ENCODE results near the gene SLCO2B1.
A peak's percentile ranks its signal among the peaks of the same experiment; 100 is the strongest.

Gene SLCO2B1

GRCh38 chr11:75238595-75239440 lies 87.9 kb downstream of the SLCO2B1 start:
- no peak for TF ChIP-seq SPI1 (IDR thresholded peaks at IDR 0.05; ENCODE audit: borderline replicate concordance, low read depth)
- no peak for TF ChIP-seq POLR2AphosphoS5 (IDR thresholded peaks at IDR 0.05; ENCODE audit: low read depth)
- TF ChIP-seq CTCF (IDR thresholded peaks at IDR 0.05; ENCODE audit: insufficient read depth, low read length) = no peak
- no peak for TF ChIP-seq GABPA (IDR thresholded peaks at IDR 0.05; ENCODE audit: low read depth)
- no peak for TF ChIP-seq REST (IDR thresholded peaks at IDR 0.05; ENCODE audit: insufficient replicate concordance, low read depth)
- no peak for DNase-seq (ENCODE audit: low read depth in 1 of 2, low spot score in 1 of 2)
- Histone ChIP-seq H3K4me3 (replicated peaks; ENCODE audit: insufficient read depth, low read length) (no peak overlapping the region), H3K27me3 (ENCODE audit: insufficient read depth, poor library complexity, severe bottlenecking) (peaks cover 36% of the 10 kb centered on the region), H3K27ac (replicated peaks) (no peak overlapping the region)

GRCh38 chr11:75239531-75240290 lies 88.8 kb downstream of the SLCO2B1 start:
- no peak overlapping the region for H3K4me3 ChIP-seq (replicated peaks; ENCODE audit: insufficient read depth, low read length)
- no peak for DNase-seq (ENCODE audit: low read depth in 1 of 2, low spot score in 1 of 2)
- peaks cover 36% of the 10 kb centered on the region for H3K27me3 ChIP-seq (ENCODE audit: insufficient read depth, poor library complexity, severe bottlenecking)
- TF ChIP-seq CTCF (IDR thresholded peaks at IDR 0.05; ENCODE audit: insufficient read depth, low read length) = no peak
- TF ChIP-seq REST (IDR thresholded peaks at IDR 0.05; ENCODE audit: insufficient replicate concordance, low read depth) = no peak
- no peak for TF ChIP-seq POLR2AphosphoS5 (IDR thresholded peaks at IDR 0.05; ENCODE audit: low read depth)
- TF ChIP-seq GABPA (IDR thresholded peaks at IDR 0.05; ENCODE audit: low read depth) = no peak
- no peak for TF ChIP-seq SPI1 (IDR thresholded peaks at IDR 0.05; ENCODE audit: borderline replicate concordance, low read depth)
- no peak overlapping the region for H3K27ac ChIP-seq (replicated peaks)

GRCh38 chr11:75240311-75241035 lies 89.6 kb downstream of the SLCO2B1 start, which contains the start of gene TPBGL:
TSS of gene TPBGL (plus strand) at chr11:75240774. CDS start at chr11:75241050, 276 bp downstream.
- H3K4me3 ChIP-seq (replicated peaks; ENCODE audit: insufficient read depth, low read length) = peak within 1 kb of the TSS; percentile 11; the same call in 1 of the 2 replicates
- no peak for DNase-seq (ENCODE audit: low read depth in 1 of 2, low spot score in 1 of 2)
- TF ChIP-seq GABPA (IDR thresholded peaks at IDR 0.05; ENCODE audit: low read depth) = no peak
- TF ChIP-seq SPI1 (IDR thresholded peaks at IDR 0.05; ENCODE audit: borderline replicate concordance, low read depth) = no peak
- no peak for TF ChIP-seq POLR2AphosphoS5 (IDR thresholded peaks at IDR 0.05; ENCODE audit: low read depth)
- TF ChIP-seq CTCF (IDR thresholded peaks at IDR 0.05; ENCODE audit: insufficient read depth, low read length) = no peak
- TF ChIP-seq REST (IDR thresholded peaks at IDR 0.05; ENCODE audit: insufficient replicate concordance, low read depth) = no peak
- H3K27ac ChIP-seq (replicated peaks) = no peak within 1 kb of the TSS
- peaks cover 34% of the 10 kb centered on the region for H3K27me3 ChIP-seq (ENCODE audit: insufficient read depth, poor library complexity, severe bottlenecking)

Measured in HL-60 (cell line).